ENCODE data around the gene NLRC3. TPM values are rescaled to one million over a fixed set of nuclear protein-coding genes. Genes with fewer than 3 reads are reported as not detected.
"Not testable (repeated sequence)": the region's sequence is repeated elsewhere in the genome, so short reads cannot be mapped to it uniquely, and the experiment has no call there.

NLRC3 gene
- total RNA-seq, 8 experiments from 2014 or later = 0.41 to 1.5 (median 0.62) TPM

- peak in 1 of 8 experiments; percentile 40 for ATAC-seq (replicated peaks in 6 of 8)
- 74 to 100% (median 93%) methylated on average over 1 to 13 of the region's 15 CpGs; no CpG with 5 or more reads in 1 of the 10 experiments for WGBS, 10 experiments
- H3K27ac ChIP-seq = no peak overlapping the region
- no peaks in the 10 kb centered on the region for H3K4me1 ChIP-seq (replicated peaks in 1 of 2)
- H3K4me3 ChIP-seq = no peak overlapping the region
- in situ Hi-C loops (cut with MboI; ENCODE audit: low pct_unique_long_range_greater_than_20kb in 2 of 9, low sequenced_read_pairs in 9 of 9, unreplicated experiment in 9 of 9) = no loop called here
Observed at GRCh38 chr16:3546986-3547682, 30.1 kb downstream of the NLRC3 start.

DNA sequence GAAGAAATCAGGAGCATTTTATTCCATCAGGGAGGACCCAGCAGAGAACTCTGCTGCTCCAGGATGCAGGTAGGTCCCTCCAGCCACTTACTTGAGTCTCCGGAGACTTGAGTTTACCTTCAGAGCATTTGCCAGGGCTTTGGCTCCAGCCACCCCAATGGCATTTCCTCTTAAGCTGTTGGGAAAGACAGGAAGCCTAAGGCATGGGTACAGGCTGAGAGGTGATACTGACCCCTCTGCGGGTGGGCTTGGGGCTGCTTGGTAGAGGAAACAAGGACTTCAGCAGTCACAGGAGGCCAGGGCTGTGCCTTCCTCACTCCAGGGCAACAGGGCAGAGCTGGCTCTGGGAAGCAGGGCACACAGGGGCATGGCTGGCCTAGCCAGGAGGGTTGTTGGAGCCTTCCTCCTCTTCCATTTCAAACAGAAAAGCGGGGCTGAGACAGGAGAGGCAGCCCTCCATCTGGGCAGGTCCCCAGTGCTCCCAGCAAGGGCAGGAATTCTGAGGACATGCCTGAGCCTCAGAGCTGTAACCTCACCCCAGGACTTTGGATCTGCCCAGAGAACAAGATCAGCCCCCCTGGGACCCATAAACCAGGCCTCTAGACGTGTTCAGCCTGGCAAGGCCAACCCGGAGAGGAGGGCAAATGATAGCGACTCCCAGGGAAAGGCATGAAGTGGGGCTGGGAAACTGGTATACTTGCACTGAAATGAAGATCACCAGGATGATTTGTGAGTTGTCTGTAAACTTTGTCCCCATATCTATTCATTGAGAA lies 34.4 kb downstream of the NLRC3 start:
- 80 to 92% (median 88%) methylated on average over 1 to 3 of the region's 6 CpGs; no CpG with 5 or more reads in 5 of the 10 experiments for WGBS, 10 experiments
- ATAC-seq (replicated peaks in 6 of 8) = no peak
- no peak overlapping the region for H3K4me3 ChIP-seq
- no peak overlapping the region for H3K27ac ChIP-seq
- no peaks in the 10 kb centered on the region for H3K4me1 ChIP-seq (replicated peaks in 1 of 2)
- in situ Hi-C loops (cut with MboI; ENCODE audit: low pct_unique_long_range_greater_than_20kb in 2 of 9, low sequenced_read_pairs in 9 of 9, unreplicated experiment in 9 of 9) = no loop called here

- Histone ChIP-seq H3K4me3 (no peak overlapping the region), H3K27ac (no peak overlapping the region), H3K4me1 (replicated peaks in 1 of 2) (no peaks in the 10 kb centered on the region)
- no peak for ATAC-seq (replicated peaks in 6 of 8)
- in situ Hi-C loops (cut with MboI; ENCODE audit: low pct_unique_long_range_greater_than_20kb in 2 of 9, low sequenced_read_pairs in 9 of 9, unreplicated experiment in 9 of 9) = no loop called here
- 35 to 81% (median 70%) methylated on average over 2 to 6 of the region's 13 CpGs; no CpG with 5 or more reads in 5 of the 10 experiments for WGBS, 10 experiments
Observed at GRCh38 chr16:3541527-3542155, 35.6 kb downstream of the NLRC3 start.

GRCh38 chr16:3538222-3538621 lies 39.0 kb downstream of the NLRC3 start:
- ATAC-seq (replicated peaks in 6 of 8) = no peak
- in situ Hi-C loops (cut with MboI; ENCODE audit: low pct_unique_long_range_greater_than_20kb in 2 of 9, low sequenced_read_pairs in 9 of 9, unreplicated experiment in 9 of 9) = no loop called here
- H3K27ac ChIP-seq = no peak overlapping the region
- WGBS, 10 experiments = 68 to 100% (median 85%) methylated on average over 3 to 4 of the region's 4 CpGs
- no peaks in the 10 kb centered on the region for H3K4me1 ChIP-seq (replicated peaks in 1 of 2)
- H3K4me3 ChIP-seq = no peak overlapping the region

- WGBS, 10 experiments = 11 to 100% (median 88%) methylated on average over 1 to 4 of the region's 4 CpGs
- no peak for ATAC-seq (replicated peaks in 6 of 8)
- Histone ChIP-seq H3K4me3 (no peak overlapping the region), H3K27ac (no peak overlapping the region), H3K4me1 (replicated peaks in 1 of 2) (no peaks in the 10 kb centered on the region)
- in situ Hi-C loops (cut with MboI; ENCODE audit: low pct_unique_long_range_greater_than_20kb in 2 of 9, low sequenced_read_pairs in 9 of 9, unreplicated experiment in 9 of 9) = no loop called here
Observed at GRCh38 chr16:3536851-3537250, 40.4 kb downstream of the NLRC3 start.

DNA sequence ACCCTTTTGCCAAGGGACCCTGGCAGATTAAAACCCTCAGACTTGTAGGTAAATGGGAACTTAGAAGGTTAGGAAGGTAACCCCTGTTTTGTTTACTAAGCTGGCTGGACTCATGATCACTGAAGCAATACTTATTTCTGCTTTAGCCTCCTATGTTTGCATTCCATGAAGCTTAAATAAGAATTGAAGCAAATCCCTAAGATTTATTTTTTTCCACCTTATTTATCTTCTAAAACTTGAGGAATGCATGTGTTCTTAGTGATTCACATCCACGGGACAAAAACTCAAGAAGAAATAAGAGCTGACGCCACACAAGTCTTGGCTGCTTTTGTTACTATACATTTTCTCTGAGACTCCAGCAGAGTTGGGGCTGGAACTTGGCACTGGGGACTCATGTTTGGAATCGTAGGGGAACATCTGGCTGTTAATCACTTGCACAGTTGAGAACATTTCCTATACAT lies 40.9 kb downstream of the NLRC3 start:
- no peak overlapping the region for H3K4me3 ChIP-seq
- H3K4me1 ChIP-seq (replicated peaks in 1 of 2) = no peaks in the 10 kb centered on the region
- no peak for ATAC-seq (replicated peaks in 6 of 8)
- no peak overlapping the region for H3K27ac ChIP-seq
- in situ Hi-C loops (cut with MboI; ENCODE audit: low pct_unique_long_range_greater_than_20kb in 2 of 9, low sequenced_read_pairs in 9 of 9, unreplicated experiment in 9 of 9) = no loop called here
- WGBS, 10 experiments = 30 to 93% (median 74%) methylated on average over 1 to 3 of the region's 3 CpGs; no CpG with 5 or more reads in 2 of the 10 experiments

DNA sequence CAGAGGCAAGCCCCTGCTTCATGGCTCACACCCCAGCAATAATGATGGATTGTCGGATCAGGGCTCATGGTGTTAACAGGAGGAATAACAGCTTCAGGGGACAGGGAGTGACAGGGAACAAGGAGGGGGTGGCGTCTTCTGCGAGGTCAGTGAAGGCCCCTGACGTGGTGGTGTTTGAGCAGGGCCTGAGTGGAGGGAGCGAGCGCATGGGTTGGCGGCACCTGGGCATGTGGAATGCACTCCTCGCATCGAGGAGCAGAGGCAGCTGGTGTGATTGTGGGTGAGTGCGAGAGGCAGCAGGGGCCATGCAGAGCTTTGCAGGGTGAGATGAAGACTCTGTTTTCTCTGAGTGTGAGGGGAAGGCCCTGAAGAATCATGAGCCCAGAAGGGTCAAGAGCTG lies 43.1 kb downstream of the NLRC3 start:
- Histone ChIP-seq H3K27ac (no peak overlapping the region), H3K4me1 (replicated peaks in 1 of 2) (no peaks in the 10 kb centered on the region), H3K4me3 (no peak overlapping the region)
- WGBS, 10 experiments = 82 to 100% (median 97%) methylated on average over 1 to 6 of the region's 10 CpGs; no CpG with 5 or more reads in 5 of the 10 experiments
- no peak for ATAC-seq (replicated peaks in 6 of 8)
- in situ Hi-C loops (cut with MboI; ENCODE audit: low pct_unique_long_range_greater_than_20kb in 2 of 9, low sequenced_read_pairs in 9 of 9, unreplicated experiment in 9 of 9) = no loop called here

- WGBS, 10 experiments = 89 to 100% (median 95%) methylated on average over 1 to 11 of the region's 12 CpGs; no CpG with 5 or more reads in 3 of the 10 experiments
- in situ Hi-C loops (cut with MboI; ENCODE audit: low pct_unique_long_range_greater_than_20kb in 2 of 9, low sequenced_read_pairs in 9 of 9, unreplicated experiment in 9 of 9) = no loop called here
- Histone ChIP-seq H3K4me3 (no peak overlapping the region), H3K4me1 (replicated peaks in 1 of 2) (no peaks in the 10 kb centered on the region), H3K27ac (no peak overlapping the region)
- ATAC-seq (replicated peaks in 6 of 8) = no peak
Observed at GRCh38 chr16:3532741-3533140, 44.5 kb downstream of the NLRC3 start.

DNA sequence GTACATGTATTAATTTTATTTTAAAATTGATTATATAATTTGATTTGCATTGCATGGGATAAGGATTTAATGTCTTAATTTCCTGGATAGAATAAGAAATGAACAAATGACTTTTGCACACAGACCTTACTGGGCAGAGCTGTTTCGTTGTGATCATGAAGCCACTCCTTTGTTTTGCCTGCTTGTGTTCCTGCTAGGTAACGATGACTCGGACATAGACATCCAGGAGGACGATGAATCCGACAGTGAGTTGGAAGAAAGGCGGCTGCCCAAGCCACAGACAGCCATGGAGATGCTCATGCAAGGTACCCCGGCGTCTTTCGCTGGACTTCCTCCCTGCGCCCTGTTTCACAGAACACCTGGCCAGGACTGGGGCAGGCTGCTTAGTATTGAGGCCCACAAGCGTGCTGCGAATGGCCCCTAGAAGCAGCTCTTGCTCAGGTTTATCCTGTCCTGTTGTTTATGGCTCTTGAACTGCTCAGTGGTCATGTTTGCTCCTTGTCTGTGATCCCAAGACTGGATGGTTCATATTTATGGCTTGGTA lies 46.8 kb downstream of the NLRC3 start:
- 83 to 100% (median 93%) methylated on average over 1 to 8 of the region's 12 CpGs; no CpG with 5 or more reads in 1 of the 10 experiments for WGBS, 10 experiments
- no peak for ATAC-seq (replicated peaks in 6 of 8)

GRCh38 chr16:3529175-3529574 lies 48.0 kb downstream of the NLRC3 start:
- Histone ChIP-seq H3K4me1 (replicated peaks in 1 of 2) (no peaks in the 10 kb centered on the region), H3K4me3 (no peak overlapping the region), H3K27ac (no peak overlapping the region)
- ATAC-seq (replicated peaks in 6 of 8) = no peak
- in situ Hi-C loops (cut with MboI; ENCODE audit: low pct_unique_long_range_greater_than_20kb in 2 of 9, low sequenced_read_pairs in 9 of 9, unreplicated experiment in 9 of 9) = no loop called here

More for the DNA sequence above, 46.8 kb downstream of the NLRC3 start:
- Histone ChIP-seq H3K4me3 (no peak overlapping the region), H3K4me1 (replicated peaks in 1 of 2) (no peaks in the 10 kb centered on the region), H3K27ac (no peak overlapping the region)
- in situ Hi-C loops (cut with MboI; ENCODE audit: low pct_unique_long_range_greater_than_20kb in 2 of 9, low sequenced_read_pairs in 9 of 9, unreplicated experiment in 9 of 9) = no loop called here

DNA sequence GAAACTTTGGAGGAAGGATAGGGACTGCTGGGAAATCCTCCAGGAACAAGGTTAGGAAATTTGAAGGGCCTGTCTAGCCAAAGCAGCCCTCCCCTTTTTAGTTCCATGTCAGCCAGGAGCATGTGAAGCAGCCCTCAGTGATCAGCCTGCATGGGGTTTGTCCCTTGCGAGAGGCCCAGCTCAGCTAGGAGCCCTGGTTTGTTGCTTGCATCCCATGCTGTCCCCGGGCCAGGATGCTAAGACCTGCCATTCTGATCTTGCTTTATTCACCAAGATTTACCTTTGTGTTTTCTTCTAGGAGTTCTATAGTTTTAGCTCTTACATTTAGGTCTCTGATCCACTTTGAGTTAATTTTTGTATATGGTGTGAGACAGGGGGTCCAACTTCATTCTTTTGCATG lies 48.8 kb downstream of the NLRC3 start:
- no peak overlapping the region for H3K27ac ChIP-seq
- ATAC-seq (replicated peaks in 6 of 8) = no peak
- H3K4me1 ChIP-seq (replicated peaks in 1 of 2) = no peaks in the 10 kb centered on the region
- WGBS, 10 experiments = 79 to 100% (median 100%) methylated on average over 1 to 2 of the region's 2 CpGs; no CpG with 5 or more reads in 4 of the 10 experiments
- no peak overlapping the region for H3K4me3 ChIP-seq
- in situ Hi-C loops (cut with MboI; ENCODE audit: low pct_unique_long_range_greater_than_20kb in 2 of 9, low sequenced_read_pairs in 9 of 9, unreplicated experiment in 9 of 9) = no loop called here

DNA sequence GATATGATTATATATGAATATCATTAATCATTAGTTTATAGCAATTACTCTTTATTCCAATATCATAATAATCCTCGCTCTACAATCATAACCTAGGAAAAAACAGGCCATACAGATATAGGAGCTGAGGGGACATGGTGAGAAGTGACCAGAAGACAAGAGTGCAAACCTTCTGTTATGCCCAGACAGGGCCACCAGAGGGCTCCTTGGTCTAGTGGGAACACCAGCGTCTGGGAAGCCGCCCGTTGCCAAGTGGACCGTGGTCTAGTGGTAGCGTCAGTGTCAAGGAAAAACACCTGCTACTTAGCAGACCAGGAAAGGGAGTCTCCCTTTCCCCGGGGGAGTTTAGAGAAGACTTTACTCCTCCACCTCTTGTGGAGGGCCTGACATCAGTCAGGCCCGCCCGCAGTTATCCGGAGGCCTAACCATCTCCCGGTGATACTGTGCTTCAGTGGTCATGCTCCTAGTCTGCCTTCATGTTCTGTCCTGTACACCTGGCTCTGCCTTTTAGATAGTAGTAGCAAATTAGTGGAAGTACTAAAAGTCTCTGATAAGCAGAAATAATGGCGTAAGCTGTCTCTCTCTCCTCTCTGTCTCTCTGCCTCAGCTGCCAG lies 49.9 kb downstream of the NLRC3 start:
- H3K4me3 ChIP-seq; H3K4me1 ChIP-seq (replicated peaks in 1 of 2); H3K27ac ChIP-seq; in situ Hi-C loops (cut with MboI; ENCODE audit: low pct_unique_long_range_greater_than_20kb in 2 of 9, low sequenced_read_pairs in 9 of 9, unreplicated experiment in 9 of 9); ATAC-seq (replicated peaks in 6 of 8): not testable (repeated sequence)
- 20 to 100% (median 53%) methylated on average over 1 to 7 of the region's 12 CpGs; no CpG with 5 or more reads in 4 of the 10 experiments for WGBS, 10 experiments
